GM23338 (cell line): ENCODE measurements around the gene CTU2. TPM values are rescaled to one million over a fixed set of nuclear protein-coding genes. Genes with fewer than 3 reads are reported as not detected.

ENCODE experiments used
- ATAC-seq: fragments of 200-7000 bp; cut with Tn5 transposase; 3 replicates; pipeline ENCODE4 v1.9.1; 2020
- DNase-seq: peaks from one replicate; pipeline ENCODE4 v3.0.0-alpha.2; 2015; ENCODE audit warnings: low spot score
- H2AFZ ChIP-seq: fragments of 200-600 bp; sonication (generic); 2 replicates; pipeline ENCODE4 v1.8.0; 2016; ENCODE audit warnings: antibody characterized with exemption, mild to moderate bottlenecking, moderate library complexity
- H3F3A ChIP-seq: fragments of 200-600 bp; sonication (generic); replicated peaks from 2 replicates; pipeline ENCODE4 v1.8.0; 2017; ENCODE audit warnings: antibody characterized with exemption, mixed run types, low read depth
- H3K27ac ChIP-seq: fragments of 200-600 bp; sonication (generic); 2 replicates; pipeline ENCODE4 v1.6.1; 2016; ENCODE audit warnings: low read depth
- H3K27me3 ChIP-seq: fragments of 200-600 bp; sonication (generic); 2 replicates; pipeline ENCODE4 v1.8.0; 2016; ENCODE audit warnings: mild to moderate bottlenecking, mixed run types, moderate library complexity; ENCODE audit not compliant: insufficient read depth
- H3K36me3 ChIP-seq: fragments of 200-600 bp; sonication (generic); 2 replicates; pipeline ENCODE4 v1.8.0; 2016; ENCODE audit warnings: mild to moderate bottlenecking; ENCODE audit not compliant: insufficient read depth
- H3K4me1 ChIP-seq: fragments of 200-600 bp; sonication (generic); 2 replicates; pipeline ENCODE4 v1.8.0; 2016; ENCODE audit warnings: mild to moderate bottlenecking, moderate library complexity; ENCODE audit not compliant: insufficient read depth
- H3K4me2 ChIP-seq: fragments of 200-600 bp; sonication (generic); 2 replicates; pipeline ENCODE4 v1.7.1; 2017; ENCODE audit warnings: mixed run types
- H3K4me3 ChIP-seq: fragments of 200-600 bp; sonication (generic); 2 replicates; pipeline ENCODE4 v1.6.1; 2016; ENCODE audit warnings: mixed run types
- H3K79me2 ChIP-seq: fragments of 200-600 bp; sonication (generic); replicated peaks from 2 replicates; pipeline ENCODE4 v1.8.0; 2017; ENCODE audit warnings: mild to moderate bottlenecking; ENCODE audit not compliant: insufficient read depth
- H3K9me2 ChIP-seq: fragments of 200-600 bp; sonication (generic); 2 replicates; pipeline ENCODE4 v1.8.0; 2017; ENCODE audit not compliant: insufficient read depth
- H4K20me1 ChIP-seq: fragments of 200-600 bp; sonication (generic); replicated peaks from 2 replicates; pipeline ENCODE4 v1.8.0; 2017; ENCODE audit warnings: mild to moderate bottlenecking; ENCODE audit not compliant: insufficient read depth
- H3K27ac Mint-ChIP-seq: 2 replicates; pipeline ENCODE4 v1.8.0; 2020; ENCODE audit warnings: inconsistent platforms, mild to moderate bottlenecking, moderate library complexity, mixed read lengths
- H3K27me3 Mint-ChIP-seq: 3 replicates; pipeline ENCODE4 v1.8.0; 2022; ENCODE audit warnings: low read depth, mild to moderate bottlenecking, moderate library complexity, mixed read lengths, inconsistent platforms; ENCODE audit not compliant: insufficient read depth, poor library complexity
- H3K36me3 Mint-ChIP-seq: 3 replicates; pipeline ENCODE4 v1.8.0; 2021; ENCODE audit warnings: low read depth, mild to moderate bottlenecking, inconsistent platforms, moderate library complexity, mixed read lengths
- H3K4me1 Mint-ChIP-seq: 3 replicates; pipeline ENCODE4 v1.8.0; 2020; ENCODE audit warnings: mild to moderate bottlenecking, inconsistent platforms, mixed read lengths
- H3K4me3 Mint-ChIP-seq: 3 replicates; pipeline ENCODE4 v1.8.0; 2021; ENCODE audit warnings: moderate library complexity, mild to moderate bottlenecking, inconsistent platforms, mixed read lengths
- H3K9me3 Mint-ChIP-seq: 3 replicates; pipeline ENCODE4 v1.8.0; 2020; ENCODE audit warnings: moderate library complexity, mild to moderate bottlenecking, inconsistent platforms, mixed read lengths
- EZH2phosphoT487 ChIP-seq: fragments of 200-600 bp; sonication (generic); IDR thresholded peaks from one replicate; pipeline ENCODE4 v1.8.1; 2018; ENCODE audit warnings: antibody characterized with exemption; ENCODE audit not compliant: unreplicated experiment
- NANOG ChIP-seq: IDR thresholded peaks from 2 replicates; pipeline ENCODE4 v1.6.1; 2016; ENCODE audit warnings: antibody characterized with exemption, borderline replicate concordance
- polyA plus RNA-seq: library from polyadenylated mRNA; unstranded; fragments of >200 nt; fragmentation: Nextera tagmentation; extraction: Ambion mirVana; gene quantifications from 2 replicates; pipeline ENCODE4 v1.2.1, GENCODE V29; 2016
- total RNA-seq: library from RNA; depleted of rRNA; stranded (reverse); fragments of >200 nt; shearing (Covaris generic); gene quantifications from 2 replicates; pipeline ENCODE4 v1.2.3, GENCODE V29; 2014
- TF ChIP-seq, protein P1 (sequence below), 2 experiments: fragments of 200-600 bp in 1 of 2; sonication (generic) in 1 of 2; conservative IDR thresholded peaks; 2 replicates each; pipeline versions ENCODE4 v1.5.1 to v1.6.1; 2016 to 2017; ENCODE audit warnings: antibody characterized with exemption in 2 of 2, low read depth in 2 of 2, mild to moderate bottlenecking in 2 of 2, moderate library complexity in 1 of 2
- TF ChIP-seq, protein P2 (sequence below): IDR thresholded peaks from one replicate; pipeline ENCODE4 v1.6.1; 2018; ENCODE audit warnings: antibody characterized with exemption; ENCODE audit not compliant: unreplicated experiment

CTU2 gene
- total and polyA plus RNA-seq, 2 experiments from 2014 or later, result 22.3 to 25.7 TPM

DNA sequence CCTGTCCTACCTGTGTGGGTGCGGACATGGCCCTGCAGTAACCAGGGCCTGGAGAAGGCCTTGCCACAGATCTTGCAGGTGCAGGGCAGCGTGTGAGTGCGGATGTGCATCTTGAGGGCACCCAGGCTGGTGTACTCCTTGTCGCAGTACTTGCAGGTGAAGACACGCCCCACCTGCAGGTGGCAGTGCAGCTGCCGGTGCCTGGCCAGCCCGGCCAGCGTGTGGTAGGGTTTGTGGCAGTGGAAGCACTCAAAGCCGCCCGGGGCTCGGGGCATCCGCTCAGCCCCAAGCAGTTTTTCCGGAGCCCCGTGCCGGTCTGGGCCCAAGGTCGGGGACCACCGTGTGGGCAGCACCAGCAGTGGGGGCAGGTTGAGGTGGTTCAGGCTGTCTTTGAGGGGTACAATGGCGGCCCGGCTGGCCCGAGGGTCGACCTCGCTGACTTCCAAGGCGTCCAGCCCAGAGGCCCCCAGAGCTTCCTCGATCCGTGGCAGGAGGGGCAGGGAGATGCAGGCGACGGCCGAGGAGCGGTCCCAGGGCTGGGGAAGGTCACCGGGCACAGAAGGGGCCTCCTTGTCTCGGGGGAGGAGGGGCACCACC lies 25.1 kb upstream of the CTU2 start:
- no peaks in the 10 kb centered on the region for H3K9me2 ChIP-seq
- DNase-seq (peak; percentile 76), ATAC-seq (peak; percentile 52)
- H3K79me2 ChIP-seq, result peaks cover 4% of the 10 kb centered on the region
- H3K27ac Mint-ChIP-seq, result 0 out of 2 replicates have a peak overlapping the region, but pooled peaks have one; percentile 70
- TF ChIP-seq EZH2phosphoT487, result no peak
- TF ChIP-seq, protein P1, sequence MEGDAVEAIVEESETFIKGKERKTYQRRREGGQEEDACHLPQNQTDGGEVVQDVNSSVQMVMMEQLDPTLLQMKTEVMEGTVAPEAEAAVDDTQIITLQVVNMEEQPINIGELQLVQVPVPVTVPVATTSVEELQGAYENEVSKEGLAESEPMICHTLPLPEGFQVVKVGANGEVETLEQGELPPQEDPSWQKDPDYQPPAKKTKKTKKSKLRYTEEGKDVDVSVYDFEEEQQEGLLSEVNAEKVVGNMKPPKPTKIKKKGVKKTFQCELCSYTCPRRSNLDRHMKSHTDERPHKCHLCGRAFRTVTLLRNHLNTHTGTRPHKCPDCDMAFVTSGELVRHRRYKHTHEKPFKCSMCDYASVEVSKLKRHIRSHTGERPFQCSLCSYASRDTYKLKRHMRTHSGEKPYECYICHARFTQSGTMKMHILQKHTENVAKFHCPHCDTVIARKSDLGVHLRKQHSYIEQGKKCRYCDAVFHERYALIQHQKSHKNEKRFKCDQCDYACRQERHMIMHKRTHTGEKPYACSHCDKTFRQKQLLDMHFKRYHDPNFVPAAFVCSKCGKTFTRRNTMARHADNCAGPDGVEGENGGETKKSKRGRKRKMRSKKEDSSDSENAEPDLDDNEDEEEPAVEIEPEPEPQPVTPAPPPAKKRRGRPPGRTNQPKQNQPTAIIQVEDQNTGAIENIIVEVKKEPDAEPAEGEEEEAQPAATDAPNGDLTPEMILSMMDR (conservative IDR thresholded peaks at IDR 0.05; ENCODE audit: low read depth in 2 of 2), result peak; percentile 64 to 84
- peaks cover 7% of the 10 kb centered on the region for H3K4me1 Mint-ChIP-seq
- H3K27ac ChIP-seq, result no peak overlapping the region
- H3K27me3 ChIP-seq, result no peaks in the 10 kb centered on the region
- H3K4me2 ChIP-seq, result no peak overlapping the region
- H3K36me3 Mint-ChIP-seq, result peaks cover 3% of the 10 kb centered on the region; the same call in 2 of the 3 replicates
- peaks cover 21% of the 10 kb centered on the region for H3K27me3 Mint-ChIP-seq
- no peaks in the 10 kb centered on the region; the same call in 1 of the 2 replicates for H3K36me3 ChIP-seq
- H4K20me1 ChIP-seq, result 0 out of 2 replicates have a peak, but pooled peaks cover 5% of the 10 kb centered on the region
- no peak overlapping the region for H3K4me3 Mint-ChIP-seq
- H3F3A ChIP-seq, result no peaks in the 10 kb centered on the region; the same call in 1 of the 2 replicates
- no peak overlapping the region for H2AFZ ChIP-seq
- H3K4me1 ChIP-seq, result peaks cover 9% of the 10 kb centered on the region
- no peak overlapping the region for H3K4me3 ChIP-seq
- no peaks in the 10 kb centered on the region for H3K9me3 Mint-ChIP-seq

DNA sequence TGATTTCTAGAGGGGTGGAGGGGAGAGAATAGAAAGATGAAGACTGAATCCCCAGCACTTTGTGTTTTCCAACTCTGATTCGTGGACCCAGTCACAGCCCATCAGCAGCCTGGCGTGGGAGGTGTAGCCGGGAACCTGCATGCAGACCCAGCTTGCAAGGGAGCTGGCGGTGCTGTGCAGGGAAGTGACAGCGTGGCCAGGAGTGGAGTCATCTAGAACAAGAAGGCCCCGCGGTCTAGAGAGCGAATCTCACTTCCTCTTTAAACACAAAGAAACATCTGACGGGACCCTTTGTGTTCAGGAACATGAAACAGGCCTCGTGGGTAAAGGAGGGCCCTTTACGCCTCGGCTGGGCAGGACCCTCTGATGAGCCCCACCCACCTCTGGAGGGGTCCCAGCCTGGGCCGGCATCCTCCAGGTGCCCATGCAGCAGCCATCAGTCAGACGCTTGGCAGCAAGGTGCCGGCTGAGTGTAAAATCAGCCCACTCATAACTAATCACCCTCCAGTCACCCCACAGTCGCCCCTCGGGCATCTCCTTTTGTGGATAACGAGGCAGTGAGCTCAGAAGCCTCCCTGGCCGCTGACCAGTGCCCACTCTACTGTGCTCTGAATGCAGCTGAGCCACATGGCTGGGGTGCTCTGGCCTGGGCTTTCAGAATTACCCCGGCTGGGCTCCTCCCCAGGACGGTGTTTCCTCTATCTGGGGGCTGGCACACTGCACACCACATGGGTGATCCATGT lies 24.4 kb upstream of the CTU2 start:
- Mint-ChIP-seq H3K4me1 (peaks cover 7% of the 10 kb centered on the region), H3K27ac (no peak overlapping the region), H3K4me3 (no peak overlapping the region), H3K9me3 (no peaks in the 10 kb centered on the region), H3K27me3 (peaks cover 20% of the 10 kb centered on the region), H3K36me3 (peaks cover 3% of the 10 kb centered on the region; the same call in 2 of the 3 replicates)
- Histone ChIP-seq H2AFZ (no peak overlapping the region), H3K4me2 (no peak overlapping the region), H3F3A (peaks cover 3% of the 10 kb centered on the region; the same call in 1 of the 2 replicates), H3K4me1 (peaks cover 9% of the 10 kb centered on the region), H3K27ac (no peak overlapping the region), H3K27me3 (peaks cover 2% of the 10 kb centered on the region), H3K79me2 (peaks cover 4% of the 10 kb centered on the region), H3K4me3 (no peak overlapping the region), H3K9me2 (no peaks in the 10 kb centered on the region), H4K20me1 (0 out of 2 replicates have a peak, but pooled peaks cover 5% of the 10 kb centered on the region), H3K36me3 (no peaks in the 10 kb centered on the region; the same call in 1 of the 2 replicates)
- no peak for ATAC-seq
- DNase-seq, result no peak
- TF ChIP-seq, protein P2, sequence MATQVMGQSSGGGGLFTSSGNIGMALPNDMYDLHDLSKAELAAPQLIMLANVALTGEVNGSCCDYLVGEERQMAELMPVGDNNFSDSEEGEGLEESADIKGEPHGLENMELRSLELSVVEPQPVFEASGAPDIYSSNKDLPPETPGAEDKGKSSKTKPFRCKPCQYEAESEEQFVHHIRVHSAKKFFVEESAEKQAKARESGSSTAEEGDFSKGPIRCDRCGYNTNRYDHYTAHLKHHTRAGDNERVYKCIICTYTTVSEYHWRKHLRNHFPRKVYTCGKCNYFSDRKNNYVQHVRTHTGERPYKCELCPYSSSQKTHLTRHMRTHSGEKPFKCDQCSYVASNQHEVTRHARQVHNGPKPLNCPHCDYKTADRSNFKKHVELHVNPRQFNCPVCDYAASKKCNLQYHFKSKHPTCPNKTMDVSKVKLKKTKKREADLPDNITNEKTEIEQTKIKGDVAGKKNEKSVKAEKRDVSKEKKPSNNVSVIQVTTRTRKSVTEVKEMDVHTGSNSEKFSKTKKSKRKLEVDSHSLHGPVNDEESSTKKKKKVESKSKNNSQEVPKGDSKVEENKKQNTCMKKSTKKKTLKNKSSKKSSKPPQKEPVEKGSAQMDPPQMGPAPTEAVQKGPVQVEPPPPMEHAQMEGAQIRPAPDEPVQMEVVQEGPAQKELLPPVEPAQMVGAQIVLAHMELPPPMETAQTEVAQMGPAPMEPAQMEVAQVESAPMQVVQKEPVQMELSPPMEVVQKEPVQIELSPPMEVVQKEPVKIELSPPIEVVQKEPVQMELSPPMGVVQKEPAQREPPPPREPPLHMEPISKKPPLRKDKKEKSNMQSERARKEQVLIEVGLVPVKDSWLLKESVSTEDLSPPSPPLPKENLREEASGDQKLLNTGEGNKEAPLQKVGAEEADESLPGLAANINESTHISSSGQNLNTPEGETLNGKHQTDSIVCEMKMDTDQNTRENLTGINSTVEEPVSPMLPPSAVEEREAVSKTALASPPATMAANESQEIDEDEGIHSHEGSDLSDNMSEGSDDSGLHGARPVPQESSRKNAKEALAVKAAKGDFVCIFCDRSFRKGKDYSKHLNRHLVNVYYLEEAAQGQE, result no peak
- TF ChIP-seq NANOG, result no peak
